ENCODE data around the gene FNDC8. TPM values are rescaled to one million over a fixed set of nuclear protein-coding genes. Genes with fewer than 3 reads are reported as not detected.

Gene FNDC8
- total RNA-seq, 1 experiment from 2014 or later, result not detected

DNA sequence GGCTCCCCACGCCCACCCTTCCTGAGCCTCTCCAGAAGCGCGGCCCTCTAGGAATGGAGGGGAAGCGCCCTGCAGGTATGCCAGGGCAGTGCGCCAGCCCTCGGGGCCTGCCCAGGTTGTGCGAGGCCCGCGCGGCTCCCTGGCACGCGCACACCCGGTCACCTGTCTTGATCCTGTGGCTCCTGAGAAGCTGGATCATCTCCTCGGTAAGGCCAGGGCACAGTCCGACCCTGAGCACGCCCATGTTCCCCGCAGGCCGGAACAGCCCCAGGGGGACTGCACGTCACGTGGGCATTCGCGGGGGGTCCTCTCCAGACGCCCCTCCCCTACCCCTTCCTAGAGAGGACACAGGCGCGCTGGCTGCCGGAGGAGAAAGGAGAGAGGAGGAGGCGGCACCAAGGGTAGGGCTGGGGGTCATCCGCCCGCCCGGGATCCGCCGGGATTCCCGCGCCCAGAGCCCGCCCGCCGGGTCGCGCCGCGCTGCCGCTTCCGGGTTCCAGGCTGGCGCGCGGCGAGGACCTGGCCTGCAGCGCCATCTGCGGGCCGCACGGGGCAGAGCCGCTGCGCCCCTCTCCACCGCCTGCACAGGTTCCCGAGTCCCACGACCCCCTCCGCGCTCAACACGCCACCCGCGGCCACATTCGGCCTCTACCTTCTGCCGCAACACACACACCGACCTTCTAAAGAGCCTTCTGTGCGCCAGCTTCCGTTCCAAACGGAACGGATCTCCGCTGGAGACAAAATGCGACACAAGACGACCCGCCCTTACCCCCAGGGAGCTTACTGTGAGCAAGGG lies 1.8 kb upstream of the FNDC8 start, which contains the start of gene RAD51D (continued):
- TF ChIP-seq ZBTB43 (CRISPR knock-in tag; IDR thresholded peaks at IDR 0.05) (peak; percentile 65; the same call in 1 of the 2 replicates), IRF2 (CRISPR knock-in tag; IDR thresholded peaks at IDR 0.05; ENCODE audit: borderline replicate concordance, low read depth) (no peak), ZNF263 (CRISPR knock-in tag; IDR thresholded peaks at IDR 0.05; ENCODE audit: low read depth) (no peak), TEAD4 (CRISPR knock-in tag; IDR thresholded peaks at IDR 0.05) (peak; percentile 43; the same call in 1 of the 2 replicates), JUN (CRISPR knock-in tag; IDR thresholded peaks at IDR 0.05) (no peak), ZNF232 (CRISPR knock-in tag; IDR thresholded peaks at IDR 0.05) (no peak), NR3C1 (CRISPR knock-in tag; conservative IDR thresholded peaks at IDR 0.05; ENCODE audit: low read depth) (0 out of 2 replicates have a peak, but pooled peaks have one; percentile 76), ATF3 (CRISPR knock-in tag; conservative IDR thresholded peaks at IDR 0.05) (no peak), ZNF423 (CRISPR knock-in tag; IDR thresholded peaks at IDR 0.05) (peak; percentile 20; the same call in 1 of the 2 replicates), ESRRA (CRISPR knock-in tag; IDR thresholded peaks at IDR 0.05; ENCODE audit: borderline replicate concordance) (no peak), NFATC4 (CRISPR knock-in tag; IDR thresholded peaks at IDR 0.05) (no peak), MXD4 (CRISPR knock-in tag; IDR thresholded peaks at IDR 0.05; ENCODE audit: borderline replicate concordance) (no peak), NFYB (CRISPR knock-in tag; conservative IDR thresholded peaks at IDR 0.05; ENCODE audit: low read depth) (no peak), ZNF425 (CRISPR knock-in tag; conservative IDR thresholded peaks at IDR 0.05) (no peak), MAX (CRISPR knock-in tag; IDR thresholded peaks at IDR 0.05) (peak; percentile 84), ELF4 (CRISPR knock-in tag; IDR thresholded peaks at IDR 0.05; ENCODE audit: low read depth) (0 out of 2 replicates have a peak, but pooled peaks have one; percentile 48), ZNF671 (CRISPR knock-in tag; IDR thresholded peaks at IDR 0.05) (no peak), CREB1 (CRISPR knock-in tag; IDR thresholded peaks at IDR 0.05) (no peak), E2F5 (CRISPR knock-in tag; IDR thresholded peaks at IDR 0.05) (peak; percentile 99), FOXP1 (CRISPR knock-in tag; IDR thresholded peaks at IDR 0.05; ENCODE audit: borderline replicate concordance) (peak; percentile 86), FOXP4 (CRISPR knock-in tag; IDR thresholded peaks at IDR 0.05) (peak; percentile 74; the same call in 1 of the 2 replicates), NFE2L1 (CRISPR knock-in tag; IDR thresholded peaks at IDR 0.05) (no peak)
- TF ChIP-seq, protein P1, sequence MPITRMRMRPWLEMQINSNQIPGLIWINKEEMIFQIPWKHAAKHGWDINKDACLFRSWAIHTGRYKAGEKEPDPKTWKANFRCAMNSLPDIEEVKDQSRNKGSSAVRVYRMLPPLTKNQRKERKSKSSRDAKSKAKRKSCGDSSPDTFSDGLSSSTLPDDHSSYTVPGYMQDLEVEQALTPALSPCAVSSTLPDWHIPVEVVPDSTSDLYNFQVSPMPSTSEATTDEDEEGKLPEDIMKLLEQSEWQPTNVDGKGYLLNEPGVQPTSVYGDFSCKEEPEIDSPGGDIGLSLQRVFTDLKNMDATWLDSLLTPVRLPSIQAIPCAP (CRISPR knock-in tag; IDR thresholded peaks at IDR 0.05), result no peak
- TF ChIP-seq, protein P2, sequence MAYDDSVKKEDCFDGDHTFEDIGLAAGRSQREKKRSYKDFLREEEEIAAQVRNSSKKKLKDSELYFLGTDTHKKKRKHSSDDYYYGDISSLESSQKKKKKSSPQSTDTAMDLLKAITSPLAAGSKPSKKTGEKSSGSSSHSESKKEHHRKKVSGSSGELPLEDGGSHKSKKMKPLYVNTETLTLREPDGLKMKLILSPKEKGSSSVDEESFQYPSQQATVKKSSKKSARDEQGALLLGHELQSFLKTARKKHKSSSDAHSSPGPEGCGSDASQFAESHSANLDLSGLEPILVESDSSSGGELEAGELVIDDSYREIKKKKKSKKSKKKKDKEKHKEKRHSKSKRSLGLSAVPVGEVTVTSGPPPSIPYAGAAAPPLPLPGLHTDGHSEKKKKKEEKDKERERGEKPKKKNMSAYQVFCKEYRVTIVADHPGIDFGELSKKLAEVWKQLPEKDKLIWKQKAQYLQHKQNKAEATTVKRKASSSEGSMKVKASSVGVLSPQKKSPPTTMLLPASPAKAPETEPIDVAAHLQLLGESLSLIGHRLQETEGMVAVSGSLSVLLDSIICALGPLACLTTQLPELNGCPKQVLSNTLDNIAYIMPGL (CRISPR knock-in tag; IDR thresholded peaks at IDR 0.05), result peak; percentile 82
- TF ChIP-seq, protein P3, sequence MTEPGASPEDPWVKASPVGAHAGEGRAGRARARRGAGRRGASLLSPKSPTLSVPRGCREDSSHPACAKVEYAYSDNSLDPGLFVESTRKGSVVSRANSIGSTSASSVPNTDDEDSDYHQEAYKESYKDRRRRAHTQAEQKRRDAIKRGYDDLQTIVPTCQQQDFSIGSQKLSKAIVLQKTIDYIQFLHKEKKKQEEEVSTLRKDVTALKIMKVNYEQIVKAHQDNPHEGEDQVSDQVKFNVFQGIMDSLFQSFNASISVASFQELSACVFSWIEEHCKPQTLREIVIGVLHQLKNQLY (CRISPR knock-in tag; IDR thresholded peaks at IDR 0.05), result no peak
